Measurements from ENCODE around the gene ZFHX3.

Gene ZFHX3

GRCh38 chr16:72814226-72814625 is 233.7 kb downstream of the ZFHX3 start:
- no peak for DNase-seq

DNA sequence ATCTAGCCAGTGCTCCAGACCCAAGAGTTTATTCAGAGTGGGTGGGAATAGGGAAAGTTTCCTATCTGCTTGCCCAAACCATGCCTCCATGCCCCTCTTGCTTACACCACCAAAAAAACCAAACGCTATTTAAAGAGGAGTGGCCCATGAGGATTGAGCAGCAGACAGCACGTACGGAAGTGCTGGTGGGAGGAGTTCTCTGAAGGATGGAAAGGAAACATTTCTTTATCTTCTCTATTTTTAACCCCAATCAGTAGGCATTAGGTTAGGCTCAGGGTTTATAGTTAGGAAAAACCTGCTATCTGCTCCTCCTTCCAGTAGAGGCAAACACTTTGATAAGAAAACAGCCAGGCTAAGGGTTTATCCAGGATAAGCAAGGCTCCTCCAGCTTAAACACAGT is 235.3 kb downstream of the ZFHX3 start:
- no peak for DNase-seq

DNA sequence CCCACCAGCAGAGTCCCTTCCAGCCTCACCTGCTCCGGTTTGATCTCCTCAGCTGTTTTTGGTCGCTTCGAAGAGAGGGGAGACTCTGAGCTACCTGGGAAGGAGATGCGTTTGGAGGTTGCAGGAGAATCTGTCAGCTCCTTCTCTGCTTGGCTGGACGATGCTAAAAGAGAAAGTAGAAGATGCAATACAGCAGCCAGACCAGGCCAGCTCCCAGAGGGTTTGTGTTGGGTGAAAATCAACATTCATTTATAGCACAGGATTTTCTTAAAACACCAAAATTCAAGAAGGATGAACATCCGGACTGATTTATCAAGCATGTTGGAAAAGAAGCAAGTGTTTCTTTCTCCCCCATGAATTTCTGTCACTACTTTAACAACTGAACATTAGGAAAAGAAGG is 236.1 kb downstream of the ZFHX3 start:
- DNase-seq = no peak

- no peak for DNase-seq
Measured at GRCh38 chr16:72811188-72811720, 236.7 kb downstream of the ZFHX3 start.

- DNase-seq = no peak
Measured at GRCh38 chr16:72810480-72810879, 237.4 kb downstream of the ZFHX3 start.

DNA sequence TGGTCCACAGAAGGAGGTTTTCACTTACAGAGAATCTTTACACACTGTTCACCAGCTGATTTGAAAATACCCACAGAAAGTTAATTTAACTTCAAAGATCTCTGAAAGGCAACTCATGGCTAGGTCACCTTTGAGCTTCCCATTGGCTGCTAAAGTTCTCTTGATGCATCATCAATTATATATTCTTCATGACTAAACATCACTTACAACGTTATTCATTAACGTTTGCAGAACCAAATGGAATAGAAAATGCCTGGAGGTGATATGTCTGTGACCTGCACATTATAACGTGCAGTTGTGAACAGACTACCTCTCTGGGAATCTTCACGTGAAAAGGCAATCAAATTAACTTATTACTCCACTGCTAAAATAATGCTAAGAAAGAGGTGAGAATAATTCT is 238.5 kb downstream of the ZFHX3 start:
- no peak for DNase-seq

DNA sequence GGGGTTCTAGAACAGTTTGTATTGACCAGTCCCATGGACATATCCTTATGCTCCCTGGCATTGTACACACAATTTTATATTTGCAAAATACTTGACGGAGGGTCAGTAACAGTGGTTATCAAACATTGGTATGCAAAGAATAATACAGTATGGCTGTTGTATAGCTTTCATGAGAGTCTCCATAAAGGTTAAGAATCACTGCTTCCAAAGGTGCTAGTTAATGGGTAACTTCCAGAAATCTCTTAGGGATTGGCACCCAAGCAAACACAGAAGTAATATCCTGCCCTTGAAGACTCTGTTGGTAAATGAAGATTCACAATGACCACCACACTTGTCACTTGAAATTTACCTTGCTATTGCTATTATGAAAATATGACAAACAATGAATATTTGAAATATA is 239.2 kb downstream of the ZFHX3 start:
- DNase-seq = no peak

DNA sequence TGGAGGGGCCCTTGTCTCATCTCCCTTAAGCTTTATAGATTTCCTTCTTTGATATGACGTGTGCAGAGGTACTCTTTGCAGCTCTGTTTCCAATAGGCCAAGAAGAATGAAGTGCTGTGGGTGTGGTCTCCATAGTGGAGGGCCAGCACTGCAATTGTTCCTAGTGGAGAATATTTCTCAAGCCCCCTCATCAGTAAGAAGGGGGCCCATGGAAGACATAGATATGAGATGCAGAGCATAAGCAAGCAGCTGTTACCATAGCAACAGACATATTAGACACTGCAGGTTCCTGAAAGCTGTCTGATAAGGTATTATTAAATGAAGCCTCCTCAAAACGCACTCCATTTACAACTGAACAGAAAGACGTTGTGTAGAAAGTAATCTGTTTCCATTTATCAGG is 240.7 kb downstream of the ZFHX3 start:
- peak; percentile 83 for DNase-seq

DNA sequence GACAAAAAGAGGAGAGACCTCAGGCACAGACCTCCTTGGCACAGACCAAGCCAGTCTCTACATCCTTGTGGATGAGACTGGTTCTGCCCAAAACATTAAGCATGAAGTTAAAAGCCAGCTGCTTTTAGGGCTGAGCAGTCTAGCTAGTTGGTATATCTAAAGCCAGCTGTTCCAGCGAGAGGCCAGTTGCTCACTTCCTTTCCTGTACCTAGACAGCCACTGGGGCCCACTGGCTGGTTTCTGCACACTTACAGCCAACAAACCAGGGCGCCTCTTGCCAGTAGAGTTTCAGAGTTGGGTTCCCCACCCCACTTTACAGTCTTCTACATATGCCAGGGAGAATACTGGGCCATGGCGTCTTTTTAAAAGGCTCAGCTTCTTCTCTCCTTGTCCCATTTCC is 242.4 kb downstream of the ZFHX3 start:
- DNase-seq = no peak

DNA sequence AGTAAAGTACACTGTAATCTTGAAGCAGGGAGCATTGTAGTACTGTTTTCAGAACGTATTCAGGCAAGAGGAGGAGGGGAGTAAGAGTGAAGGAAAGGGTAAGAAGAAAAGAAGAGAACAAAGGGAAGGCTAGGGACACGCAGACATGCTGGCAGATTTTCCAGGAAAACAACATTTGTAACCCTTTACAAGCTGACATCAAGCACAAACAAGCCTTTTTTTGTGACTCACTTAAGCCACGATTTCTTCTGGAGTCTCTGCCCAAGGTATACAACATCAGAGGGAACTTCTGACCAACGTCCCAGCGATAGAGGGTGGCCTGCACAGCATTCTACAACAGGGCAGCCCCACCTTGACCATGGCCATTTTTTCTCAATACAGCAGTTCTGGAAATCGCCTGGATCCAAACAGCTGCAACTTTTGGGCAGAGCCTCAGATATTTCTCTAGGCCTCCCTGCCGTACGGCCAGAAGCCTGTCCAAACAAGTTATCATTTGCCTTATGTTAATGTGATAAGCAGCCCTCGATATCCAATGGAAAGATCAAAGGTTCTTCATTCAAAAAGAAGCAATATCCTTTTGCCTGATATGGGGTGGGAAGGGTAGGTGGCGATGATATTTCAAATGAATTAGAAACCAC is 247.3 kb downstream of the ZFHX3 start:
- no peak for DNase-seq

DNA sequence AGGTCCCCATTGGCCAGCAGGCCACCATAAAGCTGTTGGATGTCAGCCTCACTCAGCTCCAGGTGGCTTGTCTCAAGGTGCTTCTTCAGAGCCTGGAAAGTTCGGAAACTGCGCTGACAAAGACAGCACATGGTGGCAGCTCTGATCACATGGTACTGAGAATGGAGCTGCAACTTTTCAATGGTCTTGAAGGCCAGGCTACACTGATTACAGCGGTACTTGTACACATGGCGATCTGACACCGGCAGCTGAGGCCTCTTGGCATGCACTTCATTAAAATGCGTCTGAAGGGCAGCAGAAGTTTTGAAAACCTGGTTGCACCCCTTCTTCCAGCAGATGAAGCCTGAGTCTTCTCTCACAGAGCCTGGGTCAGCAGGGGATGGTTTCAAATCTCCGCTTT is 249.7 kb downstream of the ZFHX3 start:
- DNase-seq = no peak

DNA sequence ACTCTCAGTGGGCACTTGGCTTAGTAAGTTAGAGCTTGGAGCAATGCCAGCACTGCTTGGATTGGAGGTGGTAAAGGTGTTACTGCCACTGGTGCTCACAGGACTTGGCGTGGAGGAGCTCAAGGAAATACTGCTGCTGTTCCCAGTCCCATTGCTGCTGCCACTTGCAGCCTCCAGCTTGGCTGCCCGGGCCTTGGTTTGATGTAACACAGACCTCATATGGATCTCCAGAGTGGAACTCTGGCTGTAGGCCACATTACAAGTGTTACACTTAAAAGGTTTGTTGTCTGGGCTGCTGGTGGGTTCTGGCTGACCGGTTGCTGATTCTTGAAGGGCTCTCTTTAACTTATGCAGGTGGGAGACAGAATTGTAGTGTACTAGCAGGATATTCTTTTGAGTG is 250.3 kb downstream of the ZFHX3 start:
- no peak for DNase-seq

DNA sequence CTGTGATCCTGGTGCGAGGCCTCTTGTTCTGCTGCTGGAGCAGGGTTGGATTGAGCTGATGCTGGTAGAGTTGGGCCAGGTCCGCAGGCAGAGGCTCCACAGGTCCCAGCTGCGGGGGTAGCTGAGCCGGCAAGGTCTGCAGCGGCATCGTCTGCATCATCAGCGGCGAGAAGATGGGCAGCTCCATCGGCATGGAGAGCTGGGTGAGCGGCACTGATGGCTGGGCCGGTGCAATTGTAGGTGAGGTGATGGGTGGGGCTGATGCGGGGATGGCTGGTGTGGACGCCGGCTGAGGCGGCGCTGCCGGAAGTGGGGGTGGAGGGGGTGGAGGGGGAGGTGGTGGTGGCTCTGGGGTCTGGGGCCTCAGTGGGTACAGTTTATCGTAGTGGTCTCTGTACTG is 251.7 kb downstream of the ZFHX3 start:
- DNase-seq = no peak

- no peak for DNase-seq
Measured at GRCh38 chr16:72794986-72795385, 252.9 kb downstream of the ZFHX3 start.

DNA sequence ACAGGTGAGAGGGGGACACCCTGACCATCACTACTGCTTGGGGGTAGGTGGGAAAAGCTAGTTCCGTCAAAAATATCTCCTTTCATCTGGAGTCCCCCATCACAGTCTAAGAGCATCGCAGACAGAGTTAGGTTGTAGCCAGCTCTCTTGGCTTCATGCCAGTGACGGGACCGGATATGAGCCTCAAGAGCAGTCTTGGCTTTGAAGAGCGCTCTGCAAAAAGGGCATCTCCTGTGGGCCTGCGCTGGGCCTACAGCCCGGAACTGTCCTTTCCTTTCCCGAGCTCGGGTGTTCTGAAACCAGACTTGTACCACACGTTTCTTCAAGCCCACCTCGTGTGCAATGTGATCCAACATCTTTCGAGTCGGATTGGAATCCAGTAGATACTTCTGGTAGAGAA is 253.6 kb downstream of the ZFHX3 start:
- DNase-seq = no peak

DNA sequence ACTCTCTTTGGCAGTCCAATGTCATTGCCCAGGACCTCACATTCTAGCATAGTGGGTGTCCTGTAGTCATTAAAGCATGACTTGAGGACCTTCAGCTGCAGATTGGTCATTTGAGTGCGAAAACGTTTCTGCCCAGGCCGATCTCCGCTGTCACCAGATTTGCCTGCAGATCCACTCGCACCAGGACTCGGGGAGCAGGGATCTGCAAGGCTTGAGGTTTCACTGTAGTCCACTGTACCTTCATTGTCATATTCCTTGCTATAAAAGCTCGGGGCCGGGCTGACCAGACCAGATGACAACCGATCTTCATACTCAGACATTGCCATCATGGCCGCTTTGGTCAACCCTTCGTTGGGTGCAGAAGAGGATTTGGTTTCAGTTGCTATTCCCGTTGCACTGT is 254.2 kb downstream of the ZFHX3 start:
- no peak for DNase-seq

DNA sequence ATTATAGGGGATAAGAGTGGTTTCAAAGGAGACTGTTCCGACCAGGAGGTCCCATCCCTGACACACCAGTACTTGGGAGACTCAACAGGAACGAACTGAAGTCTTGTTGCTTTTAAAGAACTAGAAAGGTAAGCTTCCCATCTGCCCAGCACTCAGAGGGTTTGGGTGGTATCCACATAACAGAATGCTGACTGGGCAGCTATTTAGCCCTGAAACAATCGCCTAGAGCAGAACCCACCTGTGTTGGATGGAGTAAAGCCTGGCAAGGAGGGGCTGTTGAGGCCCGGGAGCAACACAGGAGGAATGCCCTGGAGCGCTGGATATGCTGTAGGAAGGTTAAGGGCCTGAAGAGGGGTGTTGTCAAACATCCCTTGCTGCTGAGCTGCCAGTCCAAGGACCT is 254.9 kb downstream of the ZFHX3 start:
- DNase-seq = no peak

DNA sequence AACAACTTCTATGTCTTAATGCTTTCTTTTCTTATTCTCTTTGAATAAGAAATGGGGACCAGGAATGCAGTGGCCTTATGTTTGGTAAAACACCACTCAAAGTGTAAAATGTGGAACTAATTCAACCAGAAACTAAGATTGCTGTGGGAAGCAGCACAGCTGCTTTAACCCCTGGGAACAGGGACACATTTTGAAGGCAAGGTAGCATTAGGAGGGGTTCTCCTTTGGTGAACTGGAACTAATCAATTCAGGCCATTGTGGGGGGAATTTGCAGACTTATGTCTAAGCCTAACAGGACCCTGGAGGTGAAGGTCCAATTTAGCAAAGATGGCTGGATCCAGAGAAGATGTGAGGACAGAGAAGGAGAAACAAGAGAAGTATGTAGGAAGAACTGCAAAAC is 256.1 kb downstream of the ZFHX3 start:
- DNase-seq = no peak

DNA sequence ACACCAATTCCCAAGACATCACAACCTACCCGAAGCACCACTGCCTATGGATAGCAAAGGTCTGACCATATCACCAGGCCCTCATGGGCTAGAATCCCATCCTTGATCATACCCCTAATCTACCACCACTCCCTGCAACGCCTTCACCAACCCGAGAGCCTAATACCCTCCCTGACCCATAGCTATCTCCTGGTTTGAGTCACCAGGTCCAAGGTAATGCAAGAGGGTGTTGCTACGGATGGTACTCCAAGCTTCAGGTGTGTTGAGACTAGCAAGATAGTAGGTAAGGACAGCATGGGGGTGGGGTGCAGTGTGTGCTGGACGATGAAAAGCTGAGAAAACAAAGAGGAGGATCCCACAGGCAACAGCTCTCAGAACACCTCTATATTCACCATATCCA is 258.0 kb downstream of the ZFHX3 start:
- DNase-seq = no peak

GRCh38 chr16:72789465-72789864 is 258.5 kb downstream of the ZFHX3 start:
- no peak for DNase-seq

DNA sequence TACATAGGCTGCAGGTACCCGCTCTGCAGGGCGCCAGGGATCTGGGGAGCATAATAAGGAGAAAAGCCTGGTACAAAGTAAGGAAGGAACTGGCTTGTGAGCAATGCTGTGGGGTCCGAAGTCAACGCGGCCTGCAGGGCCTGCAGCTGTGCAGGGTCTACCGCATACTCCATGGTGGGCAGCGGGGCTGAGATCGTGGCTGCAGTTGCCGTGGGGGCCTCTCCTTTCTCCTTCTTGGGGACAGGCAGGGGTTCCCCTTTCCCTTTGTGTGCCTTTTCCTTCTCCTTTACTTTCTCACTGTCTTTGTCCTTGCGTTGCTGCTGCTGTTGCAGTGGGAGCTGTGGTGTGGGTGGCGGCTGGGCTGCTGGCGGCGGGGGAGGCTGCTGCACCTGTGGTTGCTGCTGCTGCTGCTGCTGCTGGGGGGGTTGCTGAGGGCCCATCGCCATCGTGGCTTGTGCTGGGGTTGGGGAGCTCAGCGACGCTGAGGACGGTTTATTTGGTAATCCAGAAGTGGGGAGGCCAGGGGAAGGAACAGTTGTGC is 259.6 kb downstream of the ZFHX3 start:
- DNase-seq = no peak

DNA sequence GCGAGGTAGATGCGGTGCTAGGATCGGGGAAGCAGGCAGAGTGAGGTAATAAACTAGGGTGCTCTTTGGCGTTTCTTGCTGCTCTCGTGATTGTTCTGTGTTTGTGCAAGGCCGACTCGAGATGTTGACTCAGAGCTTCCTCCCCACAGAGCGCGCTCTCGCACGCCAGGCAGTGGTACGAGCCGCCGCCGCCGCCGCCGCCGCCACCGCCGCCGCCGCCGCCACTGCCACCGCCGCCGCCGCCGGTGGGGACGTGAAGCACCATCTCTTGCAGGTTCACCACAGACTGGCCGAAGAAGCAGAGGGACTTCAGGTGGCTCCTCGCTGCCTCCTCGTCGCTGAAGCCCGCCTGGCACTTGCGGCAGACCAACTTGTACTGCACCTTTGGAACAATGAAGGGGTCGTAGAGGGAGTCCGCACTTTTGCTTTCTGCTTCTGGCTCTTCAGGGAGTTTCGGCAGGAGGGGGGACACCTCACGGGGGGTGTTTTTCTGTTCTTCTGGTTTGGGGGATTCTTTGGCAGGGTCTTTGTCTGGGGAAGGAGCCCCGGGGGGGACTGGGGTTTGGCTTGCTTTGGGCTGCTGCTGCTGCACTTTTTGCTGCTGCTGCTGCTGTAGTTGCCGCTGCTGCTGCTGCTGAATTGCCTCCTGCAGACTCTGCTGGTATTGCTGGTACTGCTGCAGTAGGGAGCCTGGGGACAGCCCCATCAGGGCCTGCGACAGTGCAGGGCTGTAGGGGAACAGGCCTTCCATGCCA is 260.2 kb downstream of the ZFHX3 start:
- peak; percentile 49 for DNase-seq

GRCh38 chr16:72787130-72787513 is 260.8 kb downstream of the ZFHX3 start:
- no peak for DNase-seq

DNA sequence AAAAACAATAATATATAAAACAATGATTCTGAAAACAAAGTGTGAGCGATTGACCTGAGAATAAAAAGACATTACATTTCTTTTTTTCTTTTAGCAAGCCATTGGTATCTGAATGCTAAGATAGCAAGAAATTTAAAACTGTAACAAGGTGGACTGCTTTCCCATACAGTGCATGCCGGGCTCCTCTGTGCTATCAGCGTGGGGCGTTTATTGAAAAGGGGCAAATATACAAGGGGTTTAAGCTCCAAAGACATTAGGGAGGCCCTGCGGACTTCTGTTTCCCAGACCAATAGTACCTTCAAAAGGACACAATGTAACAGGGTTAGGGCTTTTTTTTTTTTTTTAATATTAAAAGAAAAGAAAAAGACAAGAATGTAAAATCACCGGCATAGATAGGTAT is 261.3 kb downstream of the ZFHX3 start:
- DNase-seq = no peak

- DNase-seq = no peak
Measured at GRCh38 chr16:72785886-72786285, 262.0 kb downstream of the ZFHX3 start.

All from NCI-H2227 treated with DMSO at 0.1 percent for 48 hours (cell line).